OCI-LY7 (cell line): ENCODE measurements around the gene PDE6H.
A peak's percentile ranks its signal among the peaks of the same experiment; 100 is the strongest.

ENCODE experiments used
- EZH2phosphoT487 ChIP-seq: fragments of 200-600 bp; sonication (generic); IDR thresholded peaks from 2 replicates; pipeline ENCODE4 v1.6.1; 2018; ENCODE audit warnings: low read depth, borderline replicate concordance, mild to moderate bottlenecking, mixed run types, antibody characterized with exemption, low read length, moderate library complexity, mixed read lengths
- TF ChIP-seq, protein P1 (sequence below): fragments of 200-600 bp; sonication (generic); conservative IDR thresholded peaks from 2 replicates; pipeline ENCODE4 v1.5.1; 2014; ENCODE audit warnings: mild to moderate bottlenecking, antibody characterized with exemption, low read length, moderate library complexity, mixed read lengths

DNA sequence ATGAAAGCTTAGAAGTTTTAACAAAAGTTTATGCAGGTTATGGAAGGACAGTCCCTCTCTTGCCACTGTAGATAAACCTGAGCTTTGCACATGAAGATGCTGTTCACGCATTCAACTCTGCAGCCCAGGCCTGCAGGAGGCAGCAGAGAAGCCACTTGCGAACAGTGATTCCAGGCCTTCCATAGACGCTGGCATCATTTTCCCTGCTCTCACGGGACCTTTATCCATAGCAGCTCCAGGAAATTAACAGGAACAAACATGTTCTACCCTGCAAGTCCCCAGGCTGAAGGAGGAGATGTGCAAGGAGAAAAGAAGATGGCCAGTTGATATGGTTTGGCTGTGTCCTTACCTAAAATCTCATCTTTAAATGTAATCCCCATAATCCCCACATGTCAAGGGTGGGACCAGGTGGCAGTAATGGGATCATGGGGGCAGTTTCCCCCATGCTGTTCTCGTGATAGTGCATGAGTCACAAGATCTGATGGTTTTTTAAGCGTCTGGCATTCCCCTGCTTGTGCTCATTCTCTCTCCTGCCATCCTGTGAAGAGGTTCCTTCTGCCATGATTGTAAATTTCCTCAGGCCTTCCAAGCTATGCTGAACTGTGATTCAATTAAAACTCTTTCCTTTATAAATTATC lies 36.5 kb upstream of the PDE6H start:
- TF ChIP-seq, protein P1, sequence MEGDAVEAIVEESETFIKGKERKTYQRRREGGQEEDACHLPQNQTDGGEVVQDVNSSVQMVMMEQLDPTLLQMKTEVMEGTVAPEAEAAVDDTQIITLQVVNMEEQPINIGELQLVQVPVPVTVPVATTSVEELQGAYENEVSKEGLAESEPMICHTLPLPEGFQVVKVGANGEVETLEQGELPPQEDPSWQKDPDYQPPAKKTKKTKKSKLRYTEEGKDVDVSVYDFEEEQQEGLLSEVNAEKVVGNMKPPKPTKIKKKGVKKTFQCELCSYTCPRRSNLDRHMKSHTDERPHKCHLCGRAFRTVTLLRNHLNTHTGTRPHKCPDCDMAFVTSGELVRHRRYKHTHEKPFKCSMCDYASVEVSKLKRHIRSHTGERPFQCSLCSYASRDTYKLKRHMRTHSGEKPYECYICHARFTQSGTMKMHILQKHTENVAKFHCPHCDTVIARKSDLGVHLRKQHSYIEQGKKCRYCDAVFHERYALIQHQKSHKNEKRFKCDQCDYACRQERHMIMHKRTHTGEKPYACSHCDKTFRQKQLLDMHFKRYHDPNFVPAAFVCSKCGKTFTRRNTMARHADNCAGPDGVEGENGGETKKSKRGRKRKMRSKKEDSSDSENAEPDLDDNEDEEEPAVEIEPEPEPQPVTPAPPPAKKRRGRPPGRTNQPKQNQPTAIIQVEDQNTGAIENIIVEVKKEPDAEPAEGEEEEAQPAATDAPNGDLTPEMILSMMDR, result peak; percentile 55
- TF ChIP-seq EZH2phosphoT487, result no peak
